GM10266 (cell line): Measurements from ENCODE around the gene MEGF6.

Experiments
- DNase-seq: peaks from one replicate; pipeline ENCODE4 v3.0.0; 2012; ENCODE audit errors: extremely low spot score
- CTCF ChIP-seq: IDR thresholded peaks from 2 replicates; pipeline ENCODE4 v1.5.1; 2012; ENCODE audit warnings: mild to moderate bottlenecking, low read depth; ENCODE audit not compliant: control insufficient read depth, insufficient read depth; ENCODE audit errors: missing control alignments

MEGF6 gene

DNA sequence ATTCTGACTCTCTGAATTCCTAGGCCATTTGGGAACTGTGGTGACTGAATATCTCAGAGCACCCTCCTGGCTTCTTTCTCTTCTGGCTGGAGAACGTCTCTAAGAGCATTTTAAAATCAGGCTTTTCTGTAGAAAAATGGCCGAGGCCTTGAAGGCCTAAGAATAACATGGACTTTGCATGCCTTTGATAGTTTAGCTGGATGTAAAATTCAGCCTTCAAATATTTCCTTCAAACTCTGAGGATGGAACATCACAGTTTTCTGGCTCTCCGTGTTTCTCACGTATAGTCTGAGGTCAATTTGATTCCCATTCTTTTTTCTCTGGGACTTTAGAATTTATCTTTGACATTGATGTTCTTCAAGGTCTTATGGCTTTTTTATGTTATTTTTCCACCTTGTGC lies 122.9 kb downstream of the MEGF6 start:
- no peak for DNase-seq
- TF ChIP-seq CTCF = no peak

DNA sequence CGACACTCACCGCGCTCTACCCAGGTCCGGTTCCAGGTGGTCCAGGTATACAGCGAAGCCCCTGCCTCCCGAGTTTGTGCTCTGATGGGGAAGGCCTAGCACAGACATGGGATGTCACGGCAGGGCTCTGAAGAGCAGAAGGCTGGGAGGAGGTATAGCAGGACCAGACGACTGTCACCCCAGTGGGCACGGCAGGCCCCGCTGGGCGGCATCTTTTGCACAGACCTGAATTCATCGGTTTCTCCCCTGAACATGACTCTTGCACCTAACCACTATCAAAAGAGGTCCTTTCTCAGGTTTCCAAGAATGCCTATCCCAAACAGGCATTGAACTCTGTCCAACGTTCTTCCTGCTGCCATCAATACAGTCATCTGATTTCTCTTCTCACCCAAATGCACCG lies 126.3 kb downstream of the MEGF6 start:
- DNase-seq = no peak
- no peak for TF ChIP-seq CTCF

- TF ChIP-seq CTCF = peak; percentile 82
- DNase-seq = peak; percentile 81
Observed at GRCh38 chr1:3483801-3484444, 127.4 kb downstream of the MEGF6 start.

GRCh38 chr1:3483380-3483779 lies 127.9 kb downstream of the MEGF6 start:
- no peak for DNase-seq
- TF ChIP-seq CTCF = no peak

DNA sequence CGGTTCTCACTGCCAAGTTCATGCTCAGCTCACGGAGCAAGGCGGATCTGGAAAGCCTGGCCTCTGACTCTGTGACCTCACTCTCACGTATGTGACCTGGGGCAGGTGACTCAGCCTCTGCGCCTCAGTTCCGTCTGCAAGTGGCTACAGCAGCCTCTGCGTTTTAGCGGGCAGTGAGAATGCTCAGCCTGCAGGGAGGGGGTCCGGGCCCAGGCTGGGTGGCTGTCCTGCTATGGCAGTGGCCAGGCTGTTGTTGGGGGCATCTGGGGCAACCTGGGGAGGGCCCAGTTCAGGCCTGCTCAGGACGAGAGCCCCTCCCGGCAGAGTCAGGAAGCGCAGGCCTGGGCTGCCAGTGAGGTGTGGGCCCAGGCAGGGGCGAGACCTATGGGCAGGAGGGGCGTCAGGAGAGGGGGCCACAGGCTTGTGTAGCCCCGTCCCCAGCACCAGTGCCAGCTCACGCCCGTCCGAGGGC lies 128.9 kb downstream of the MEGF6 start:
- DNase-seq = peak; percentile 65
- peak; percentile 35 for TF ChIP-seq CTCF

DNA sequence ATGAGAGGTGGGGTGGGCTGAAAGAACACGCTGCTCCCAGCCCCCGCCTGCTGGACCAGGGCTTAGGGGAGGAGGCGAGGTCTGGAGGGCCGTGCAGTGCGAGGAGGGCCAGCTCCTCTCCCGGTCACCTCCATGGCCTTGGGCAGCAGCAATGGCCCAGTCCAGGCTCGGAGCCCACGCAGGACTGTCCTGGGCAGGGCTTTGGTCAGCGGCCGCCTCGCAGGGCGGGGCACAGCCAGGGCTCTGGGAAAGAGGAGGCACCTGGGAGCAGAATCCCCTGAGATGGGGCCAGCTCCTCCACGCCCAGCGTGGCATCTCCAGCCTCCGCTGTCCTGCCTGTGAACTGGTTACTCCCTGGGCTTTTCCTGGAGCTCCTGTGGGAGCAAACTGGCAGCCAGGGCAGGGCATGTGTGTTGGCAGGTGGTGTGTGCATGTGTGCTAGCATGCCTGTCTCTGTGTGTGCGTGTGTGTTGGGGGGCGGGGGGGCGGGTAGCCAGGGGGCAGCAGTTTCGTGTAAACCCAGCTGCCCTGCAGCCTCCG lies 129.4 kb downstream of the MEGF6 start:
- TF ChIP-seq CTCF = no peak
- DNase-seq = no peak

DNA sequence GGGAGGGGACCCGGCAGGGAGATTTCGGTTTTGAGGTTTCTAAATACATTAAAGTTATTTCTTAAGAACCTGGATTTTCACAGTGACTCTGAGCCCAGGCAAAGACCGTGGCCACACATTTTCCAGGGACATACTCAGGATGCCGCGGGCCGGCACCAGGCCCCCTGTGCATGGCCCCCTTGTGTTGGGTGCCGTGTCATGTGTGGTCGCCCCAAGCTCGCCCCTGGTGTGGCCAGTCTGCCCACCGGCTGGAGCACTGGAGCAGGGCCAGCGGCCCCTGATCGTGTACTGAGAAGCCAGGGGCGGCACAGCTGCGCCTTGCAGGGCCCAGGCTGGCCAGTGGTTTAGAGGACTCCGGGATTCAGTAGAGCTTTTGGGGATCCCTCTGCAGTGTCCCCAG lies 130.3 kb downstream of the MEGF6 start:
- no peak for DNase-seq
- no peak for TF ChIP-seq CTCF
